ENCODE measurements around the gene C1QTNF12. TPM values are rescaled to one million over a fixed set of nuclear protein-coding genes. Genes with fewer than 3 reads are reported as not detected.

Gene C1QTNF12
- total RNA-seq, 4 donors from 2014 or later, result 2.7 TPM; not detected in 3

- DNase-seq (no peak), ATAC-seq (no peak)
- Histone ChIP-seq H3K27me3 (no peaks in the 10 kb centered on the region), H3K36me3 (peaks cover 0 to 64% of the 10 kb centered on the region in 2 donors), H3K4me1 (peaks cover 0 to 6% of the 10 kb centered on the region in 2 donors), H3K4me3 (no peak overlapping the region), H3K27ac (no peak overlapping the region), H3K9me3 (no peaks in the 10 kb centered on the region)
- intact Hi-C loops (cut with DNase I; ENCODE audit: low total_unique reads) (no loop called here), in situ Hi-C loops (cut with MboI; ENCODE audit: low sequenced_read_pairs in 4 of 4) (no loop called here)
- TF ChIP-seq POLR2A (IDR thresholded peaks at IDR 0.05), result no peak
- no peak for TF ChIP-seq CTCF (IDR thresholded peaks at IDR 0.05 in 4 of 5, conservative IDR thresholded peaks at IDR 0.05 in 1 of 5)
These were observed 23.8 kb downstream of the C1QTNF12 start for GRCh38 chr1:1222575-1223225.

GRCh38 chr1:1221887-1222574 lies 24.5 kb downstream of the C1QTNF12 start:
- in situ Hi-C loops (cut with MboI; ENCODE audit: low sequenced_read_pairs in 4 of 4) (no loop called here), intact Hi-C loops (cut with DNase I; ENCODE audit: low total_unique reads) (no loop called here)
- no peak overlapping the region for H3K4me3 ChIP-seq
- H3K36me3 ChIP-seq, result peaks cover 0 to 64% of the 10 kb centered on the region in 2 donors
- DNase-seq (no peak), ATAC-seq (no peak)
- no peak overlapping the region for H3K27ac ChIP-seq
- H3K4me1 ChIP-seq, result peaks cover 0 to 6% of the 10 kb centered on the region in 2 donors
- no peaks in the 10 kb centered on the region for H3K9me3 ChIP-seq
- no peaks in the 10 kb centered on the region for H3K27me3 ChIP-seq
- TF ChIP-seq POLR2A (IDR thresholded peaks at IDR 0.05) (no peak), CTCF (IDR thresholded peaks at IDR 0.05 in 4 of 5, conservative IDR thresholded peaks at IDR 0.05 in 1 of 5) (no peak)

GRCh38 chr1:1220197-1220596 lies 26.3 kb downstream of the C1QTNF12 start:
- H3K36me3 ChIP-seq, result peaks cover 0 to 72% of the 10 kb centered on the region in 2 donors
- intact Hi-C loops (cut with DNase I; ENCODE audit: low total_unique reads), result no loop called here

GRCh38 chr1:1219341-1219740 lies 27.2 kb downstream of the C1QTNF12 start:
- peaks cover 0 to 68% of the 10 kb centered on the region in 2 donors for H3K36me3 ChIP-seq
- no peaks in the 10 kb centered on the region for H3K27me3 ChIP-seq
- intact Hi-C loops (cut with DNase I; ENCODE audit: low total_unique reads), result no loop called here
- ATAC-seq (no peak), DNase-seq (no peak)
- H3K9me3 ChIP-seq, result no peaks in the 10 kb centered on the region
- H3K4me3 ChIP-seq, result no peak overlapping the region
- in situ Hi-C loops (cut with MboI; ENCODE audit: low sequenced_read_pairs in 4 of 4), result no loop called here
- TF ChIP-seq POLR2A (IDR thresholded peaks at IDR 0.05) (no peak), CTCF (IDR thresholded peaks at IDR 0.05 in 4 of 5, conservative IDR thresholded peaks at IDR 0.05 in 1 of 5) (no peak)
- peaks cover 0 to 4% of the 10 kb centered on the region in 2 donors for H3K4me1 ChIP-seq
- H3K27ac ChIP-seq, result peak overlapping the region in 1 of 4 donors; percentile 55

More at GRCh38 chr1:1220197-1220596, 26.3 kb downstream of the C1QTNF12 start:
- in situ Hi-C loops (cut with MboI; ENCODE audit: low sequenced_read_pairs in 4 of 4), result no loop called here
- no peaks in the 10 kb centered on the region for H3K27me3 ChIP-seq
- peak overlapping the region in 1 of 4 donors; percentile 55 for H3K27ac ChIP-seq
- H3K4me3 ChIP-seq, result no peak overlapping the region
- H3K4me1 ChIP-seq, result peaks cover 0 to 1% of the 10 kb centered on the region in 2 donors
- ATAC-seq (no peak), DNase-seq (no peak)
- no peaks in the 10 kb centered on the region for H3K9me3 ChIP-seq
- TF ChIP-seq POLR2A (IDR thresholded peaks at IDR 0.05), result no peak
- TF ChIP-seq CTCF (IDR thresholded peaks at IDR 0.05 in 4 of 5, conservative IDR thresholded peaks at IDR 0.05 in 1 of 5), result no peak
